HG02840 (cell line): ENCODE measurements around the gene TNRC18.
"Not testable (repeated sequence)": the region's sequence is repeated elsewhere in the genome, so short reads cannot be mapped to it uniquely, and the experiment has no call there.

ENCODE experiments used
- ATAC-seq: cut with Tn5 transposase; IDR thresholded peaks from one replicate; pipeline ENCODE4 v1.9.1; 2021; ENCODE audit warnings: mild to moderate bottlenecking, moderate library complexity, moderate number of reproducible peaks; ENCODE audit not compliant: unreplicated experiment, low FRiP score

The TNRC18 gene

GRCh38 chr7:5300366-5300765 lies 123.3 kb downstream of the TNRC18 start:
- no peak for ATAC-seq

- no peak for ATAC-seq
These were observed 126.9 kb downstream of the TNRC18 start for GRCh38 chr7:5296611-5297226.

GRCh38 chr7:5296015-5296610 lies 127.5 kb downstream of the TNRC18 start:
- no peak for ATAC-seq

GRCh38 chr7:5295039-5296014 lies 128.3 kb downstream of the TNRC18 start:
- no peak for ATAC-seq

DNA sequence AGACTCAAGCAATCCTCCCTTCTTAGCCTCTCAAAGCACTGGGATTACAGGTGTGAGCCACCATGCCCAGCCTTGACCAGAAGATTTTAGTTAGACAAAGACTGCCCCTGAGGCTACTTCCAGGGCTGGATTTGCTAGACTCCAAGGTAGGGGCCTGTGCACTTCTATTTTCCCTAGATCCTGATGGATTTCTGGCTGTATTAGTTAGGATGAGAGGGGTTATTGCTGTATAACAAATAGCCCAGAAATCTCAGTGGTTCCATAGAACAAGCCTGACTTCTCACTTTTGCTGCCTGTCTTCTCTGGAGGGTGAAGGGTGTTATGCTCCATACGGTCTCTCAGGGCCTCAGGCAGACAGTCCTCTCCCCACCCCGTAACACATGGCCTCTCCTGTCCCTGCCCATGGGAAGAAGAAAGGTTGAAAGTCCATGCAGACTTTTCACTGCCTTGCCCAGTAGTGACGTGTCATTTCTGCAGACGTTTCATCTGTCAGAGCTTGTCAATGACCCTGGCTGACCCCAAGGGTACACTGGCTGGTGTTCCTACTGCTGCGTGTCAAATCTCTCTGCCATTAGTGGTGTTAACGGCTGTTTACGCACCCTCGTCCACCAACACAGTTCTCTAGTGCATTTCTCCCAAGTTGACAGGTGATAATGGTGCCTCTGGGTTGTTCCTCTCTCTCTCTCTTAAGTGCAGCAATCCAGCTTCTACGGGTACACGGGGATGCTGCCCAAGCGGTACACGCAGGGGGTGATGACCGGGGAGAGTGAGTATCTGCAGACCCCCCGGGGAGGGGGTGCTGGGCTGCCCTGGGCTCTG lies 129.3 kb downstream of the TNRC18 start:
- ATAC-seq: no peak

DNA sequence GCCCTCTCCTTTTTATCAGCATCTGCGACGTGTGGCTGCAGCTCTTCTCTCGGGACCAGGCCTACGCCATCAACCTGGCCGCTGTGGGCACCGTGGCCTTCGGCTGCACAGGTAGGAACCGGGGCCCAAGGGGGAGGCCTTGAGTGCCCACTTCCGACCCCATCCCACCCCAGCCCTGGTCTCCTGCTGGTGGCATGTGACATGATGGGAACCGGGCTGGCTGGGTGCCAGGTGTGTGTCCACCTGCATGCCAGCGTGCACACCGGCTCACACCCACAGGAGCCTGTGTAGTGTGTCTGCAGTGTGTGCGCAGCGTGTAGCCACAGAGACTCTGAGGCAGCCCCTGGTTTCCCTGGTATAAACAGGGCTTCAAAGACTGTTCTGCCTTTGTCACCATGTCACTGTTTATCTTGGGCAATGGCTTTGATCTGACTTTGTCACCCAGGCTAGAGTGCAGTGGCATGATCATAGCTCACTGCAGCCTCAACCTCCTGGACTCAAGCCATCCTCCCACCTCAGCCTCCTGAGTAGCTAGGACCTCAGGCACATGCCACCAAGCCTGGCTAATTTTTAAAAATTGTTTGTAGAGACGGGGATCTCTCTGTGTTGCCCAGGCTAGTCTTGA lies 131.8 kb downstream of the TNRC18 start:
- ATAC-seq: not testable (repeated sequence)

GRCh38 chr7:5291301-5291700 lies 132.3 kb downstream of the TNRC18 start:
- ATAC-seq: no peak

DNA sequence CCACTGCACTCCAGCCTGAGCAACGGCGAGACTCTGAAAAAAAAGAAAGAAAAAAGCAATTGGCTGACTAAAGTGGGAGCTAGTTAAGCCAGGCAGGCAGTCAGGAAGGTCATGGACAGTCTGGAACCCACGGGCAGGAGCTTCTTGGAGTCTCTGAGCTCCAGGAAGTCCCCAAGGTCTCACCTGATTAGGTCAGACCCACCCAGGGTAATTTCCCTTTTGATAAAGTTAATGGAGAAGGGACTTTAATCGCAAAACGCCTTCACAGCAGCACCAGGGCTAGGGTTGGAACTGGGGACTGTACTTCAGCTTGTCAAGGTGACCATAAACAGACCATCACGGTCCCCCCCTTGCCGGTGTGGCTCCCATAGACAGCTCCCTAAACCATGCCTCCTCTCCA lies 134.3 kb downstream of the TNRC18 start:
- no peak for ATAC-seq

DNA sequence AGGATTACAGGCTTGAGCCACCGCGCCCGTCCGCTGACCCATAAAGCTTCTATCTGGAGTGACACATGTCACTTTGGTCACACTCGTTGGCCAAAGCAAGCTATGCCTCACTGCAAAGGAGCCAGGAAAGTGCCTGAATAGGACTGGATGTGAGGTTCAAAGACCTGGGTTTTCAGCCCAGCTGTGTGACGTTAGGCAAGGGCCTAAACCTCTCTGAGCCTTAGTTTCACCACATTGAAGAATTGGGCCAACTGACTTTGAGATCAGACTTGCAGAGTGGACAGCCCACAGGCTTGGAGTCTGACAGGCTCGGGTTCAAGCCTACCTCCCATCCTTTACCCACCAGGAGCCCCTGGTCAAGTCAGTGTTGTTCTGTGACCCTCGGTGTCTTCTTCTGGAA lies 135.1 kb downstream of the TNRC18 start:
- not testable (repeated sequence) for ATAC-seq

DNA sequence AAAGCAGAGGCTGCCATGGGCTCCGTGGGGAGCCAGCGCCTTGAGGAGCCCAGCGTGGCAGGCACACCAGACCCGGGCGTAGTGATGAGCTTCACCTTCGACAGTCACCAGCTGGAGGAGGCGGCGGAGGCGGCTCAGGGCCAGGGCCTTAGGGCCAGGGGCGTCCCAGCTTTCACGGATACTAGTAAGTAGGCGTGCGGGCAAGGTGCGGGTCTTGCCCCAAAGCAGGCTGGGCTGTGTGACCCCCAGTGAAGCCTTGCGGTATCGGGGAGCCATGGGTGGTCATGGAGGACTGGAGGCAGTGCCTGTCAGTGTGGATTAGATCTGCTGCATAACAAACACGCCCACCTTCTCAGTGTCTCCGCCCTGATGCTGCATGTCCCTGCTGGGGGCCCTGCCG lies 135.8 kb downstream of the TNRC18 start:
- no peak for ATAC-seq

DNA sequence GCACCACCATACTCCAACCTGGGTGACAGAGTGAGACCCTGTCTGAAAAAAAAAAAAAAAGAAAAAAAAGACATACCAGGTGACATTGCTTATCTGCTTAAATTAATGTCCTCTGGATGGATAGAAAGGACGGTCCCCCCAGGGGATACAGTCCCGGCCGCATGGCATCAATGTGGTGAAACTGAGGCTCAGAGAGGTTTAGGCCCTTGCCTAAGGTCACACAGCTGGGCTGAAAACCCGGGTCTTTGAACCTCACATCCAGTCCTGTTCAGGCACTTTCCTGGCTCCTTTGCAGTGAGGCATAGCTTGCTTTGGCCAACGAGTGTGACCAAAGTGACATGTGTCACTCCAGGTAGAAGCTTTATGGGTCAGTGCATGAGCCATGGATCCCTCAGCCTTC lies 136.3 kb downstream of the TNRC18 start:
- not testable (repeated sequence) for ATAC-seq

GRCh38 chr7:5286933-5287332 lies 136.7 kb downstream of the TNRC18 start:
- no peak for ATAC-seq

DNA sequence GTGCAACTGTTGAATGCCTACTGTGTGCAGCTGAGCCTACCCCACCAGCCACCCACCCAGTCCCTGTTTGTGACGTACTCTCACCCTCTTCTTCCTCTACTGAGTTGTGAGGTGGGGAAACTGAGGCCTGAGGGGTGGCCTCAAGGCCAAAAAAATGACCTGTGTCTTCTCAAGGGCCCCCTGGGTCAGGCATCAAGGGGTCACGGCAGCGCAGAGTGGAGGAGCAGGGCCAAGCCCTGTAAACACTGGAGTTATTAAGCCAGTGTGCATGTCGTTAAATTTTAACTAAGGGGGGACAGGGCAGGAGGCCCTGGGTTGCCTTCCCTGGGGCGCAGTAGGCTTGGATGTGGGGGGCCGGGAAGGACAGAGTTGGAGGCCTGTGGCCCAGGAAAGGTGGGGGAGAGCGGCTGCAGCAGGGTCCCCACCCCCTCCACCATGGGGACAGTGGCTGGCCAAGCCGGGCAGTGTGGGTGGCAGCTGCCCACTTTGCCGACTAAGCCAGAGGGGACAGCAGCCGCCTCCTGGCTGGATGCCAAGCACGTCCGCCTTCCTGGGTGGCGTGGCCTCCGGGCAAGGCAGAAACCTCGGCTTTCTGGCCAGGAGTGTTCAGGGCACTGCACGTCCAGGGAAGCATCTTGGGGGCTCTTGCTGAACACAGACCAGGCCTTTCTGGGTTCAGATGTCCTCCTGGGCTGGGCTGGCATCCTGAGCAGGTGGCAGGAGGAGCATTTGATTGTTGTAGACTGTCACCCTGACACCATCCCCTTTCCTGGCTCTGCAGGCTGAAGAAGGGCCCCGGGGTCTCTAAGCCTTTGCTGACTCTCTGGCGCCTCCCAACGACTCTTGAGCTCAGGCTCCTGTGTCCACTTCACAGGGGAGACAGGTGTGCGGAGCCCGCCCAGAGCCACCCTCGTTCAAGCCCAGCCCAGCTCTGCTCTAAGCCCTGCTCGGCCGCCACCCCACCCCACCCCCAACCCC lies 139.0 kb downstream of the TNRC18 start:
- ATAC-seq: no peak

DNA sequence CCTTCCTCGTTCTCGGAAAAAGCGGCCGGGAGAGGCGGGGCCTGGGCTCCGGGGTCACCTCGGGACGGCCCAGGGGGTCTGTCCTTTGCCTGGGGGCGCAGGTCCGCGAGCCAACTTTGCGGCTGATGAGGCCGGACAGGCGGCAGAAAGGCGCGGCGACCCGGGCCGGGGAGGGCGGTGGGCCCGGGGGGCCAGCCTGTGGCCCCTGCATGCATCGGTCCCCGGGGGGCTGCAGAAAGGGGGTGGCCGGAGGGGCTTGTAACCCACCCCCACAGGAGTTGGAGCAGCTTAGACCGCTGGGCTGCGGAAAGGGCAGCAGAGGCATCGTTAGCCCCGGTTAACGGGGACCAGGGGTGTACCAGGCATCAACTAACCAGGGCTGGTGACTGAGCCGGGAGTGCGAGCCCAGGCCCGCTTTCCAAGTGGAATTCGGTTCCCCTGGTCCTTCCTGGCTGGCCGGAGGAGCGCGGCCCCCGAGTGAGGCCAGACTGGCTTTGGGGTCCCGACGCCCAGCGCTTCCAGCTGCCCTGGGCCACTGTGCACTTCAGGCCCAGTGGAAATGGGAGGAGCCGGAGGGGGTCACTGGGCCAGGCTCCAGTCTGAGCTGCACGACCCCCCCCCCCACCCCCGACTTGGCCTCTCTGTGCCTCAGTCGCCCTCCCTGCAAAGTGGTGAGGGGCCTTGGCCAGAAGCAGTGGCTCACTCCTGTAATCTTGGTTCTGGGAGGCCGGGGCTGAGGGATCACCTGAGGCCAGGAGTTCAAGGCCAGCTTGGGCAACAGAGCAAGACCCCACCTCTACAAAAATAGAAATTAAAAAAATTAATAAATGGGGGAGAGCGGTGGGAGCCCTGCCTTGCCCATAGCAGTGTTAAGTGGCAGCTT lies 140.0 kb downstream of the TNRC18 start:
- ATAC-seq: no peak

DNA sequence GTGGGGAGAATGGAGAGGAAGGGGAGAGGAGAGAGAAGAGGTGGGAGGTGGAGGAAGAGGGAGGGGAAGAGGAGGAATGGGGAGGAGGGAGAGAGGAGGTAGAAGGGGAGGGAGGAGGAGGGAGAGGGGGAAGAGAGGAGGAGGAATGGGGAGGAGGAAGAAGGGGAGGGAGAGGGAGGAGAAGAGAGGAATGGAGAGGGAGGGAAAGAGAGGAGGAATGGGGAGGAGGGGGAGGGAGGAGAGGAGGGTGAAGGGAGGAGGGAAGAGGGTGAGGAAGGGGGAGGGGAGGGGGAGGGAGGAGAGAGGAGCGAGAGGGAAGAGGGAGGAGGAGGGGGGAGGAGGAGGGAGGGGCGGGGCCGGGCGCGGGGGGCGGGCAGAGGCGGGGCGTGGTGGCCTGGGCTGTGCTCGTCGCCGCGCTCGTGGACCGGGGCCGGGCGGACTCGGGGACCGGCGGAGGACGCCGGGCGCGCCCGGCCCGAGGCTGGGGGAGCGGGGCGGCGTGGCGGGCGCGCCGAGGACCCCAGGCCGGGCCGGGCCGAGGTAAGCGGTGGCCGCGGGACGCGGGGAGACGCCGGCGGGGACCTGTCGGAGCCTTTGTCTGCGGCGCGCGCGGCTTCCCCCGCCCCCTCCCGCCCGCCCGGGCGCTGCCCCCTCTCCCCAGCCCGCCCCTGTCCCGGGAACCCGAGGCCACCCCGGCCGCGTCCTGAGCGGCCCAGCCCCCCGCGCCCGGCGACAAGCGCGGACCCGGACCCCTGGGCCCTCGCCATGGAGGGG lies 140.9 kb downstream of the TNRC18 start, which contains the start of gene SLC29A4:
Gene SLC29A4 (plus strand): TSS at position 401 of the 774 bp plus-strand sequence. CDS start 4,874 bp downstream, outside the sequence.
- ATAC-seq: no peak

DNA sequence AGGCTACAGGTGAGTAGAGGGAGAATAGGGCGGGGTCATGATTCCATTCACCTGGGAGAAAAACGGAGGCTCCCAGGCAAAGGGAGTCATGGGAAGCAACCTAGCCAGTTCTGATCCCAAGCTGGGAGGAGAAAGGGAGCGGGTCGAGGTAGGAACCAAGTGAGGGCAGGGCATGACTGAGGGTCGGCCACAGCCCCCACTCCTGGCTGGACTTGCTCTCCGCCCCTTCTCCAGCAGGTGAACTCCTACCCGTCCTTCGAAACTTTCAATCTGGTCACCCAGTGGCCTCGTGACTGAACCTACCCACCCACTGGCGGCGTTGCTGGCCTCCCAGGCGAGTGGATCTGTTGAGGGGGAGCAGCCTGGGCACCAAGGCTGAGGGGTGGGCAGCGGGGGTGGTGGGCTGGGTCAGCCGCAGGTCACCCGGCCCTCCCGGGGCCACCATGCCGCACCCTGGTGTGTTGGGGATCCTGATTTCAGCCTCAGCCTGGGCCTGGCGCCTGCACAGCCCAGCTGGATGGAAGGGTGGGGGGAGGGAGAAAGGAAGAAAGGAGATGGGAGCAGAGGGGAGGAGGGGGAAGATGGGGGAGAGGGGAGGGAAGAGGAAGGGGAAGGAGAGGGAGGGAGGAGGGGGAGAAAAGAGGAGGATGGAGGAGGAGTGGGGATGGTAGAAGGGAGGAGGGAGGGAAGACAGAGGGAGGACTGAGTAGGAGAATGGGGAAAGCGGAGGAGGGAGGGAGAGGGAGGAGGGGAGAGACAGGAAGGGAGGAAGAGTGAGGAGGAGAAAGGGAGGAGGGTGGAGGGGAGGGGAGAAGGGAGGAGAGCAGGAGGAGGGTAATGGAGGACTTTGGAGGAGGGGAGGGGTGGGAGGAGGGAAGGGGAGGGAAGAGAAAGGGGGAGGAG lies 141.8 kb downstream of the TNRC18 start:
- not testable (repeated sequence) for ATAC-seq
